ENCODE results near the gene HNRNPUL1. TPM values are rescaled to one million over a fixed set of nuclear protein-coding genes. Genes with fewer than 3 reads are reported as not detected.

Gene HNRNPUL1
- total RNA-seq, 2 experiments from 2014 or later, result 194 to 360 TPM

GRCh38 chr19:41302624-41303351, 38.6 kb downstream of the HNRNPUL1 start:
- BruUV-seq (replicated peaks), result no TSS peak
- Histone ChIP-seq H3K27ac (ENCODE audit: low read depth, low read length, poor library complexity, severe bottlenecking) (no peak overlapping the region), H3K4me1 (ENCODE audit: insufficient read depth, low read length, poor library complexity, severe bottlenecking) (peaks cover 16% of the 10 kb centered on the region), H3K9me3 (ENCODE audit: low read length) (no peaks in the 10 kb centered on the region), H4K20me1 (ENCODE audit: insufficient read depth, low read length) (no peaks in the 10 kb centered on the region), H3K79me2 (ENCODE audit: insufficient read depth, low read depth, low read length) (no peaks in the 10 kb centered on the region), H2AFZ (ENCODE audit: low read length) (no peak overlapping the region), H3K4me2 (ENCODE audit: low read length) (no peak overlapping the region), H3K9me2 (ENCODE audit: insufficient read depth, low read length) (no peaks in the 10 kb centered on the region), H3K4me3 (ENCODE audit: low read depth, low read length, poor library complexity, severe bottlenecking) (no peak overlapping the region), H3K36me3 (ENCODE audit: insufficient read depth, low read length) (peaks cover 100% of the 10 kb centered on the region)
- TF ChIP-seq EZH2phosphoT487 (IDR thresholded peaks at IDR 0.05; ENCODE audit: borderline replicate concordance, low read depth, low read length), result no peak
- TF ChIP-seq, protein P1, sequence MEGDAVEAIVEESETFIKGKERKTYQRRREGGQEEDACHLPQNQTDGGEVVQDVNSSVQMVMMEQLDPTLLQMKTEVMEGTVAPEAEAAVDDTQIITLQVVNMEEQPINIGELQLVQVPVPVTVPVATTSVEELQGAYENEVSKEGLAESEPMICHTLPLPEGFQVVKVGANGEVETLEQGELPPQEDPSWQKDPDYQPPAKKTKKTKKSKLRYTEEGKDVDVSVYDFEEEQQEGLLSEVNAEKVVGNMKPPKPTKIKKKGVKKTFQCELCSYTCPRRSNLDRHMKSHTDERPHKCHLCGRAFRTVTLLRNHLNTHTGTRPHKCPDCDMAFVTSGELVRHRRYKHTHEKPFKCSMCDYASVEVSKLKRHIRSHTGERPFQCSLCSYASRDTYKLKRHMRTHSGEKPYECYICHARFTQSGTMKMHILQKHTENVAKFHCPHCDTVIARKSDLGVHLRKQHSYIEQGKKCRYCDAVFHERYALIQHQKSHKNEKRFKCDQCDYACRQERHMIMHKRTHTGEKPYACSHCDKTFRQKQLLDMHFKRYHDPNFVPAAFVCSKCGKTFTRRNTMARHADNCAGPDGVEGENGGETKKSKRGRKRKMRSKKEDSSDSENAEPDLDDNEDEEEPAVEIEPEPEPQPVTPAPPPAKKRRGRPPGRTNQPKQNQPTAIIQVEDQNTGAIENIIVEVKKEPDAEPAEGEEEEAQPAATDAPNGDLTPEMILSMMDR (conservative IDR thresholded peaks at IDR 0.05; ENCODE audit: low read length), result no peak
- no peak for DNase-seq (ENCODE audit: low spot score)
- POLR2A ChIA-PET, result no interaction called here
- intact Hi-C loops (cut with micrococcal nuclease; ENCODE audit: unreplicated experiment), result no loop called here
- CTCF ChIA-PET (ENCODE audit: unreplicated experiment), result no interaction called here

GRCh38 chr19:41303954-41304353, 39.8 kb downstream of the HNRNPUL1 start:
- H3K4me3 ChIP-seq (ENCODE audit: low read depth, low read length, poor library complexity, severe bottlenecking), result no peak overlapping the region
- ChIA-PET POLR2A (no interaction called here), CTCF (ENCODE audit: unreplicated experiment) (no interaction called here)
- no peak overlapping the region for H3K4me2 ChIP-seq (ENCODE audit: low read length)
- no peak overlapping the region for H2AFZ ChIP-seq (ENCODE audit: low read length)
- H3K4me1 ChIP-seq (ENCODE audit: insufficient read depth, low read length, poor library complexity, severe bottlenecking), result peaks cover 27% of the 10 kb centered on the region
- peaks cover 100% of the 10 kb centered on the region for H3K36me3 ChIP-seq (ENCODE audit: insufficient read depth, low read length)
- H3K79me2 ChIP-seq (ENCODE audit: insufficient read depth, low read depth, low read length), result no peaks in the 10 kb centered on the region
- TF ChIP-seq, protein P1 (conservative IDR thresholded peaks at IDR 0.05; ENCODE audit: low read length), result no peak
- no peak for TF ChIP-seq EZH2phosphoT487 (IDR thresholded peaks at IDR 0.05; ENCODE audit: borderline replicate concordance, low read depth, low read length)
- BruUV-seq (replicated peaks), result no TSS peak
- no peak for DNase-seq (ENCODE audit: low spot score)
- H3K27ac ChIP-seq (ENCODE audit: low read depth, low read length, poor library complexity, severe bottlenecking), result no peak overlapping the region
- intact Hi-C loops (cut with micrococcal nuclease; ENCODE audit: unreplicated experiment), result no loop called here
- no peaks in the 10 kb centered on the region for H3K9me3 ChIP-seq (ENCODE audit: low read length)
- H4K20me1 ChIP-seq (ENCODE audit: insufficient read depth, low read length), result no peaks in the 10 kb centered on the region
- no peaks in the 10 kb centered on the region for H3K9me2 ChIP-seq (ENCODE audit: insufficient read depth, low read length)

DNA sequence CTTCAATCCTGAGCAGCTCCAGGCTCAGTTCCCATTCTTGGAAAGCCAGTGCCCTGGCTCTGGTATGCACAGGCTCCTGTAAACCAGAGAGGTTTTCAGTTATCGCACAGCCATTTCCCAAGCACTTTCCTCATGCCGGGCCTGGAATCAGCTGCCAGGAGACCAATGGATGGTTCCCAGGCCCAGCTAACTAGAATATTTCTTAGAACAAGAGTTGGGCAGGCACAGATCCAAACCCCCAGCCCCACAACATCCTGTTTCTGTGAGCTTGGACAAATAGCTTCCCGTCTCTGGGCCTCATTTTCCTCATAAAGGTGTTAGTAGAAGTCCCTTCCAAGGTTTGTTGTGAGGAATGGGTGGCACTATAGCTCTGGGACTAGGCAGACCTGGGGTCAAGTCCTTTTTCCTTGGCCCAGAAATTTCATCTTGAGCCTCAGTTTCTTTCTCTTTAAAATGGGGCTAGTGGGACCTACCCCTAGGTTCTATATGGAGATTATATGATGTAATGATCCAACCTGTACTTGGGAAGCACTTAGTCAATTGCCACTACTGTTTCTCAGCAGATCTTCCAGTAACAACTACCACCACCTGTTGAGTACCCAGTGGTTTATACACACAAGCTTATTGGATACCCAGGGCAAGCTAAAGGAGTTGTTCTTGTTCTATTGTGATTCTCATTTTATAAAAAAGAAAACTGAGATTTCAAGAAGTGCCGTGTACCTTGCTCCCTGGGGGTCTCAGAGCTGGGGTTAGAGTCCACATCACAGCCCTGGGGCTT, 40.7 kb downstream of the HNRNPUL1 start:
- no peak overlapping the region for H2AFZ ChIP-seq (ENCODE audit: low read length)
- no peaks in the 10 kb centered on the region for H3K9me3 ChIP-seq (ENCODE audit: low read length)
- BruUV-seq (replicated peaks), result no TSS peak
- ChIA-PET POLR2A (no interaction called here), CTCF (ENCODE audit: unreplicated experiment) (no interaction called here)
- H3K27ac ChIP-seq (ENCODE audit: low read depth, low read length, poor library complexity, severe bottlenecking), result no peak overlapping the region
- H3K4me1 ChIP-seq (ENCODE audit: insufficient read depth, low read length, poor library complexity, severe bottlenecking), result peaks cover 34% of the 10 kb centered on the region
- H3K9me2 ChIP-seq (ENCODE audit: insufficient read depth, low read length), result no peaks in the 10 kb centered on the region
- DNase-seq (ENCODE audit: low spot score), result no peak
- H3K4me3 ChIP-seq (ENCODE audit: low read depth, low read length, poor library complexity, severe bottlenecking), result no peak overlapping the region
- TF ChIP-seq, protein P1 (conservative IDR thresholded peaks at IDR 0.05; ENCODE audit: low read length), result no peak
- no peak for TF ChIP-seq EZH2phosphoT487 (IDR thresholded peaks at IDR 0.05; ENCODE audit: borderline replicate concordance, low read depth, low read length)
- H3K36me3 ChIP-seq (ENCODE audit: insufficient read depth, low read length), result peaks cover 94% of the 10 kb centered on the region
- intact Hi-C loops (cut with micrococcal nuclease; ENCODE audit: unreplicated experiment), result no loop called here
- no peaks in the 10 kb centered on the region for H3K79me2 ChIP-seq (ENCODE audit: insufficient read depth, low read depth, low read length)
- no peak overlapping the region for H3K4me2 ChIP-seq (ENCODE audit: low read length)
- no peaks in the 10 kb centered on the region for H4K20me1 ChIP-seq (ENCODE audit: insufficient read depth, low read length)

All from OCI-LY7 (cell line).